Measurements from ENCODE around the gene CERS5.
"Not testable (repeated sequence)": the region's sequence is repeated elsewhere in the genome, so short reads cannot be mapped to it uniquely, and the experiment has no call there.

CERS5 gene

GRCh38 chr12:50186681-50187080 is 19.5 kb upstream of the CERS5 start:
- DNase-seq = peak; percentile 36

DNA sequence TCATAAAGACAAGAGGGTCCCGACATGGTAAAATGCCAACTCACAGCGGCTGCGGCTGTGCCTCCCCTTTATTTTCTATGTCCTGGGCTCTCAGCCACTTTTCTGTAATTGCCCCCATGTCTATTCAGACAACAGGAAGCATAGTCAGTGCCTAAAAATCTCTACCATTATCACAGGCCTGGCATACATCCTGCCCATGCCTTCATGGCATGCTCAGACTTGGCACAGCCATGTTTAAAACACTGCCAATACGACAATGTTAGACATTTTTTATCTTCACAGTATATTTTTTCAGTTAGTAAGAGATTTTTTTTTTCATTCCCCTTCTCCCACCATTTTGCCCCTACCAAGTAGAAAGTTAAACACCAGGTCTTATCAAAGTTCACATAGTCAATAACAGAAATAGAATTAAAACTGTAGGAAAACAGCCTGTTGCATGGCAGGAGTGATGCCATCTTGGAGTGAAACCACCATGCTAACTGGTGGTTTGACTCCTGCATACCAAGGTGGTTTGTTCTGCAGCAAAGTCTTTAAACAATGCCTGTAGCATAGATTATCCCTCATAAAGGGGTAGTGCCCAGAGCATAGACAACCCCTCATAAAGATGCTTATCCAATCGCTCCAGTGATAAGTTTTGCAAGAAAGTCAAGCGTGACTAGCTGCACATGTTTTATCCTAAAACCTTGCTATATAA is 18.9 kb upstream of the CERS5 start:
- DNase-seq = no peak

GRCh38 chr12:50185301-50185895 is 18.2 kb upstream of the CERS5 start:
- no peak for DNase-seq

GRCh38 chr12:50184261-50184660 is 17.1 kb upstream of the CERS5 start:
- no peak for DNase-seq

- no peak for DNase-seq
Measured at GRCh38 chr12:50182461-50182860, 15.3 kb upstream of the CERS5 start.

- DNase-seq = no peak
Measured at GRCh38 chr12:50181691-50182090, 14.5 kb upstream of the CERS5 start.

GRCh38 chr12:50175716-50176026 is 8.5 kb upstream of the CERS5 start:
- DNase-seq = no peak

DNA sequence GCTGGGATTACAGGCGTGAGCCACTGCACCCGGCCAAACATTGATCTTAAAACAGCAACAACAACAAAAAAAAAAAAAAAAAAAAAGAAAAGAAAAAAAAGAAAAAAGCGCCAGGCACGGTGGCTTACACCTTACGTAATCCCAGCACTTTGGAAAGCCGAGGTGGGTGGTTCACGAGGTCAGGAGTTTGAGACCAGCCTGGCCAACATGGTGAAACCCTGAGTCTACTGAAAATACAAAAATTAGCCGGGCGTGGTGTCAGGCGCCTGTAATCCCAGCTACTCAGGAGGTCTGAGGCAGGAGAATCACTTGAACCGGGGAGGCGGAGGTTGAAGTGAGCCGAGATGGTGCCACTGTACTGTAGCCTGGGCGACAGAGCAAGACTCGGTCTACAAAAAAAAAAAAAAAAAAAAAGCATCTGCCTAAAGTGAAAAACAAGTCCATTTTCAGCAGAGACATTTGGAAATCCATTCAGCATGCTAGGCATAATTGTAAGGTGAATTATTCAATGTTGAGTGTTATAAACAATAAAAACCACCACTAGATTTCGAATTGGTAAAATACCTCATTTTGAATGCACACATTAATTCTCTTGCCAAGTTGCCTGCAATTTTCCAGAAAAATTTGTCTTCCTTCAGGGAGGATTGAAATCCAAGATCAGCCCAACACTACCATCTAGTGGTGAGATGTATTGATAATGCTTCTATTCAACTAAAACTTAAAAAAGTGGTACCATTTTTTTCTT is 8.0 kb upstream of the CERS5 start:
- DNase-seq = peak; percentile 65

GRCh38 chr12:50166799-50167048 is 445 bp downstream of the CERS5 start:
- peak; percentile 18 for DNase-seq

- no peak for DNase-seq
Measured at GRCh38 chr12:50164963-50165362, 2.2 kb downstream of the CERS5 start.

GRCh38 chr12:50162230-50162629 is 4.9 kb downstream of the CERS5 start:
- DNase-seq = peak; percentile 30

- DNase-seq = no peak
Measured at GRCh38 chr12:50160643-50161042, 6.5 kb downstream of the CERS5 start.

DNA sequence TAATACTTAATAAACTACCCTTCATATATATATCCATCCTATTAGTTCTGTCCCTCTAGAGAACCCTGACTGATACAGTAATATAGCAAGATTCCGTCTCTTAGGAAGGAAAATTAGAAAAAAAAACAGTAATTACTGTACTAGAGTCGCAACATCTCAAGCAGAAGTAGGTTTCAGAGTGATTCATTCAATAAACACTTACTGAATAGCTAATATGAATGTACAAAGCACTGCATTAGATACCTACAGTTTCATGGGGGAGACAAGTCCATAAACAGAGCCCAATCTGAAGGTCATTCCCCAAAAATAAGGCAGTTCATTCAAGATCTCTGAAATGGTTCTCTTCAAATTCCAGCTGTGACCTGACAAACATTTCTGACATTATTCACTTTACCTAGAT is 9.9 kb downstream of the CERS5 start:
- no peak for DNase-seq

DNA sequence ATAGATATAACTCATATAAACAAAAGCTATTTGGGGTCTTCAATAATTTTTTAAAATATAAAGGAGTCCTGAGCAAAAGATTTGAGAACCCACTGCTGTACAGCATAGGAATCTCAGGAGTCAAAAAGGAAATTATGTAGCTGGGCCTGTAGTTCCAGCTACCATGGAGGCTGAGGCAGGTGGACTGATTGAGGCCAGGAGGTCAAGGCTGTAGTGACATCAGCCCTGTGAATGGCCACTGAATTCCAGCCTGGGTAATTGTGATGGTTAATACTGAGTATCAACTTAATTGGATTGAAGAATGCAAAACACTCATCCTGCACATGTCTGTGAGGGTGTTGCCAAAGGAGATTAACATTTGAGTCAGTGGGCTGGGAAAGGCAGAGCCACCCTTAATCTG is 10.5 kb downstream of the CERS5 start:
- DNase-seq = no peak

DNA sequence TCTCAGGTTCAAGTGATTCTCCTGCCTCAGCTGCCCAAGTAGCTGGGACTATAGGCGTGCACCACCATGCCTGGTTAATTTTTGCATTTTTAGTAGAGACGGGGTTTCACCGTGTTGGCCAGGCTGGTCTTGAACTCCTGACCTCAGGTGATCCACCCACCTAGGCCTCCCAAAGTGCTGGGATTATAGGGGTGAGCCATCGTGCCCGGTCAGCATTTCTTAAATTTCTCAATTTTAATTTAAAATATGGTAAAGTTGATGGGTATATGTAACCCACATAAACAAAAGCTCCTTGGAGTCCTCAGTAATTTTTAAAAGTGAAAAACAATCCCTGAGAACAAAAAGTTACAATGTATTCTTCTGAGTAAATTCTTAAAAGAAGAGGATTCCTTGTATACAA is 12.2 kb downstream of the CERS5 start:
- not testable (repeated sequence) for DNase-seq

- no peak for DNase-seq
Measured at GRCh38 chr12:50151047-50151687, 16.0 kb downstream of the CERS5 start.

DNA sequence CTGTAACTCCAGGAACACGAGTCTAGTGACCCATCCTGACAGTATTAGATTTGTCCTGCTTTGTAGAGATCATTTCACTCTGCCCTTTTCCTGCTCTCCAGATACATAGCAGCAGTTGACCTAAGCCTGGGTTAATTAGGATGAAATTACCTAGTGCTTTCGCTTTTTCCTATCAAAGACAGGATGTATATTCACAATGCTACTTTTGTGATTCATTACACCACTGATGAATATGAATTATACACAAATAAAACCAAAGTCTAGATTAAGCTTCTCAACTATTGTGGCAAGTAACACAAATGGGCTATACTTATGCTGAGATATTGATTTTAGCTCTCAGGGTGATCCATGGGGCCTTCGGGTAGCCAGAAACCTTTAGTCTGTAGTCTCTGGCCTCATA is 17.9 kb downstream of the CERS5 start:
- no peak for DNase-seq

GRCh38 chr12:50148011-50148410 is 19.2 kb downstream of the CERS5 start:
- not testable (repeated sequence) for DNase-seq

GRCh38 chr12:50147281-50147680 is 19.9 kb downstream of the CERS5 start:
- no peak for DNase-seq

DNA sequence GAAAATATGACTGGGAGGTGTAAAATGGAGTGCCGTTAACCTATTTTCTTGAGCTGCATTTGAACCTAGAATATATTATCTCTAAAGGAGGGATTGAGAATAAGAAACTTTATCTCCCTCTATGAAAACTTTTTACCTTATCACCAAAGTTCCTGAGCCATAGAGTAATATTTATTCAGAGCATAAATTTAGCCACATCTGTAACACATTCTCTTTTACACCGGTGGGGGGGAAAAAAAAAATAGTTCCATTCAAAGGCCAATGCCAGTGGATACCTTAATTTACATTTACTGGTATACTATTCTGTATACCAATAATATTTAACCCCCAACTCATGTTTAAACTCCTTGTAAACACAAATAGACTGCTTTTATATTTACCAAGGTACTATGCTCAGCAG is 21.7 kb downstream of the CERS5 start:
- no peak for DNase-seq

GRCh38 chr12:50142993-50143392 is 24.2 kb downstream of the CERS5 start:
- DNase-seq = no peak

DNA sequence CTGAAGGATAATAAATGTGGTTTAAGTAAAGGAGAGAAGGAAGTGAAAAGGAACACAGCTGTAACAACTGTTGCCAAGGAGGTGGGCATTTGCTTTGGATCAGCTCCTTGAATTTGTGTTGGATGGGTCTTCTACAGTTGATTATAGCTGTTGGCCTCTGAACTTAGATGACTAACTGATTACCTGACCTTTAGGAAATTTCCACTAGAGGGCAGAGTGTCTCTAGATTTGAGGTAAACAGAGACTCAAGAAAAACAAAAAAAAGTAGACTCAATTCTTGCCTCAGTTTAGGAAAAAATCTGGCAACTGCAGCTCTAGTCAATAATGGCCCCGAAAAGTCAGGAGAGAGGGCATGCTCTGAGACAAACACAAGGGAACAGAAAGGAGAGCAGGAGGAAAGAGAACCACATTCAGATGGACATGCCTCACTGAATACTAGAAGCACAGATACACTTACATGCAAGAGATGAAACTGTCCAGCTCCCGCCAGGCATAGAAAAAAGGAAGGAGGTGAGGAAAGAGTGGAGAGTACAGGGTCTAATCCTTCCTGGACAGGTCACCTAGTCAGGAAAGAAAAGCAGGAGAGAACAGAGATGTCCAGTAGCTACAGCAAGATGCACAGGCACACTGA is 34.5 kb downstream of the CERS5 start:
- peak; percentile 56 for DNase-seq

- no peak for DNase-seq
Measured at GRCh38 chr12:50129290-50129689, 37.9 kb downstream of the CERS5 start.

- no peak for DNase-seq
Measured at GRCh38 chr12:50127546-50127945, 39.6 kb downstream of the CERS5 start.

All from HCEC 1CT (cell line).